Thoracic aorta (tissue), 2 donors: ENCODE data around the gene GFPT2. TPM values are rescaled to one million over a fixed set of nuclear protein-coding genes. Genes with fewer than 3 reads are reported as not detected.

Experiments
- ATAC-seq: fragments of 150-250 bp; one replicate; pipeline ENCODE4 v1.8.0; 2017; ENCODE audit warnings: low read depth; ENCODE audit not compliant: insufficient number of reproducible peaks, low FRiP score
- DNase-seq: peaks from one replicate; pipeline ENCODE4 v3.0.0-alpha.2; 2020; ENCODE audit warnings: low spot score
- H3K27ac ChIP-seq, 2 donors: fragments of 200-600 bp; sonication (generic); 1 replicate in 1 of 2; 2 replicates in 1 of 2; pipeline ENCODE4 v1.5.1; 2016; ENCODE audit warnings: mild to moderate bottlenecking in 2 of 2, moderate library complexity in 2 of 2
- H3K27me3 ChIP-seq: fragments of 200-600 bp; sonication (generic); replicated peaks from 2 replicates; pipeline ENCODE4 v1.6.0; 2016; ENCODE audit warnings: mild to moderate bottlenecking; ENCODE audit not compliant: insufficient read depth
- H3K36me3 ChIP-seq: fragments of 200-600 bp; sonication (generic); one replicate; pipeline ENCODE4 v1.5.1; 2016
- H3K4me1 ChIP-seq, 2 donors: fragments of 200-600 bp; sonication (generic); 1 replicate in 1 of 2; 2 replicates in 1 of 2; pipeline versions ENCODE4 v1.5.1 to v1.6.0; 2016; ENCODE audit warnings: low read depth in 2 of 2, mild to moderate bottlenecking in 1 of 2; ENCODE audit not compliant: control insufficient read depth in 1 of 2
- H3K4me3 ChIP-seq: fragments of 200-600 bp; sonication (generic); 2 replicates; pipeline ENCODE4 v1.5.1; 2016; ENCODE audit warnings: mild to moderate bottlenecking
- H3K9me3 ChIP-seq: fragments of 200-600 bp; sonication (generic); 2 replicates; pipeline ENCODE4 v1.5.1; 2016
- total RNA-seq, 2 donors: library from RNA; depleted of rRNA; stranded (reverse); fragments of >200 nt; gene quantifications; one replicate each; pipeline versions ENCODE4 v1.1.0 to v1.2.3, GENCODE V29; 2016
- TF ChIP-seq, protein P1 (sequence below): fragments of 200-600 bp; sonication (generic); IDR thresholded peaks from one replicate; pipeline ENCODE4 v1.5.1; 2019; ENCODE audit warnings: antibody characterized with exemption

GFPT2 gene
- total RNA-seq, 2 donors from 2014 or later: 32.1 to 136 TPM

DNA sequence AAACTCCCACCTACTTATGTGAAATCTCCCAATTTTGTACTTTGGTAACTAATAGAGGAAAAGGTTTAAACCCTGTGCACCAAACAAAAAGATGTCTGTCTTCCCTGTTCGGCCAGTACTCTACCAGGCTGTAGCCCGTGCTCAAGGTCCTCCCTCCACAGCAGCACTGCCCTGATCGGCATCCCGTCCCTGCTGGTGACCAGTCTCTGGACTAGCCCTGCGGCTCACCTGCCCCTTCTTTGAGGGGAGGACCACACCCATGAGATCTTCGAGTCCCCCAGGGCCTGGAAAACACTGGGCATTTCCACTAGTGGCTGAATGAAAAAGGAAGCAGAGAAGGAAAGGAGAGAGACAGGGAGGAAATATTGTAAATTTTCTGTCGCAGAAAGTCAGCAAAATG lies 2.8 kb downstream of the GFPT2 start:
- DNase-seq (no peak), ATAC-seq (no peak)
- Histone ChIP-seq H3K27ac (no peak overlapping the region), H3K27me3 (no peaks in the 10 kb centered on the region), H3K4me3 (no peak overlapping the region), H3K36me3 (no peaks in the 10 kb centered on the region), H3K9me3 (no peaks in the 10 kb centered on the region), H3K4me1 (peaks cover 6 to 17% of the 10 kb centered on the region in 2 donors)
- TF ChIP-seq, protein P1, sequence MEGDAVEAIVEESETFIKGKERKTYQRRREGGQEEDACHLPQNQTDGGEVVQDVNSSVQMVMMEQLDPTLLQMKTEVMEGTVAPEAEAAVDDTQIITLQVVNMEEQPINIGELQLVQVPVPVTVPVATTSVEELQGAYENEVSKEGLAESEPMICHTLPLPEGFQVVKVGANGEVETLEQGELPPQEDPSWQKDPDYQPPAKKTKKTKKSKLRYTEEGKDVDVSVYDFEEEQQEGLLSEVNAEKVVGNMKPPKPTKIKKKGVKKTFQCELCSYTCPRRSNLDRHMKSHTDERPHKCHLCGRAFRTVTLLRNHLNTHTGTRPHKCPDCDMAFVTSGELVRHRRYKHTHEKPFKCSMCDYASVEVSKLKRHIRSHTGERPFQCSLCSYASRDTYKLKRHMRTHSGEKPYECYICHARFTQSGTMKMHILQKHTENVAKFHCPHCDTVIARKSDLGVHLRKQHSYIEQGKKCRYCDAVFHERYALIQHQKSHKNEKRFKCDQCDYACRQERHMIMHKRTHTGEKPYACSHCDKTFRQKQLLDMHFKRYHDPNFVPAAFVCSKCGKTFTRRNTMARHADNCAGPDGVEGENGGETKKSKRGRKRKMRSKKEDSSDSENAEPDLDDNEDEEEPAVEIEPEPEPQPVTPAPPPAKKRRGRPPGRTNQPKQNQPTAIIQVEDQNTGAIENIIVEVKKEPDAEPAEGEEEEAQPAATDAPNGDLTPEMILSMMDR: no peak

GRCh38 chr5:180349391-180349790 lies 3.7 kb downstream of the GFPT2 start:
- Histone ChIP-seq H3K9me3 (no peaks in the 10 kb centered on the region), H3K4me1 (peaks cover 6 to 17% of the 10 kb centered on the region in 2 donors), H3K27me3 (no peaks in the 10 kb centered on the region), H3K4me3 (no peak overlapping the region), H3K36me3 (no peaks in the 10 kb centered on the region), H3K27ac (no peak overlapping the region)
- no peak for DNase-seq
- TF ChIP-seq, protein P1: no peak
- no peak for ATAC-seq

DNA sequence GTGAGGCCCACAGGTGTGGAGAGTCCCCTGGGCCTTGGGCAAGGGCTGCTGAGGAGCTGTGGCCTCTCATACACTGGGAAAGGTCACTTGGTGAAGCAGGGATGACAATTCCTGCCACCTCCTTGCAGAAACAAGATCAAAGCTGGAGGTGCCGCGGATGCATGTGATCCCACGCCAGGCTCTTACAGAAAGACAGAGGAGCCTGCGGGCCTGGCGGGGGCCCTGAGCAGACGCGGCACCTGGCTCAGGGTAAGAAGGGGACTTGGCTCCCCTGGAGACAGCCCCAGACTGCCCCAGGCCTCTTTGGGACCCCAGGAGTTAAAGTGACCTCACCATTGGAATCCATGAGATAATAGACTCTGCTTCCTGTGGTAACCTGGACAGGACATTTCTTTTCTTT lies 4.8 kb downstream of the GFPT2 start:
- Histone ChIP-seq H3K27me3 (no peaks in the 10 kb centered on the region), H3K4me3 (no peak overlapping the region), H3K27ac (no peak overlapping the region), H3K4me1 (peaks cover 6 to 15% of the 10 kb centered on the region in 2 donors), H3K36me3 (no peaks in the 10 kb centered on the region), H3K9me3 (no peaks in the 10 kb centered on the region)
- TF ChIP-seq, protein P1: no peak
- DNase-seq (no peak), ATAC-seq (no peak)

- Histone ChIP-seq H3K4me3 (no peak overlapping the region), H3K27me3 (no peaks in the 10 kb centered on the region), H3K9me3 (no peaks in the 10 kb centered on the region), H3K36me3 (no peaks in the 10 kb centered on the region), H3K27ac (no peak overlapping the region), H3K4me1 (peaks cover 6 to 12% of the 10 kb centered on the region in 2 donors)
- DNase-seq (no peak), ATAC-seq (no peak)
- TF ChIP-seq, protein P1: no peak
Measured at GRCh38 chr5:180347702-180348101, 5.4 kb downstream of the GFPT2 start.

DNA sequence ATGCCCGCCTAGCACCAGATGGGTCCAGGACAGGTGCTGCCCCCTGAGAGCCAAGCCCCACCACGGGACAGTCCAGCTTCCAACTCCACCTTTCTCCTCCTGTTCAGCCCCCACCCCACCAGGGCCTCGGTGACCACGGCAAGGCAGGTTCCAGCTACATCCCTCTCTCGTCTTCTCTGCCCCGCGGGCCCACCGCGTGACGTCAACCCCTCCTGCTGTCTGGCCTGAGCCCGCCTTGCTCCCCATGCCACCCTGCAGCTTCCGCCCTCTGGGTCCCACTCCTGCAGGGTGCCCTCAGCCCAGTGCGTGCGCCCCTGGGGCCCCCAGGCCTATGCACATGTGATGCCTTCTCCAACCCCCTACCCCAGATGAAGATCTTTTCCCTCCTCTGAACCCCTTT lies 6.8 kb downstream of the GFPT2 start:
- H3K36me3 ChIP-seq: no peaks in the 10 kb centered on the region
- no peak overlapping the region for H3K27ac ChIP-seq
- no peak overlapping the region for H3K4me3 ChIP-seq
- H3K9me3 ChIP-seq: no peaks in the 10 kb centered on the region
- H3K27me3 ChIP-seq: no peaks in the 10 kb centered on the region
- DNase-seq: no peak
- TF ChIP-seq, protein P1: no peak
- H3K4me1 ChIP-seq: peaks cover 0 to 3% of the 10 kb centered on the region in 2 donors
- ATAC-seq: no peak
